ENCODE data around the gene PRSS53. TPM values are rescaled to one million over a fixed set of nuclear protein-coding genes. Genes with fewer than 3 reads are reported as not detected.

The PRSS53 gene
- total RNA-seq, 2 experiments from 2014 or later: 3.7 to 5.7 TPM

- Histone ChIP-seq H3K27ac (ENCODE audit: low read depth, low read length, poor library complexity, severe bottlenecking) (no peak overlapping the region), H4K20me1 (ENCODE audit: insufficient read depth, low read length) (no peaks in the 10 kb centered on the region), H3K9me2 (ENCODE audit: insufficient read depth, low read length) (no peaks in the 10 kb centered on the region), H3K9me3 (ENCODE audit: low read length) (no peaks in the 10 kb centered on the region), H3K4me1 (ENCODE audit: insufficient read depth, low read length, poor library complexity, severe bottlenecking) (peaks cover 7% of the 10 kb centered on the region), H3K36me3 (ENCODE audit: insufficient read depth, low read length) (peaks cover 73% of the 10 kb centered on the region), H3K4me2 (ENCODE audit: low read length) (no peak overlapping the region), H2AFZ (ENCODE audit: low read length) (no peak overlapping the region), H3K79me2 (ENCODE audit: insufficient read depth, low read depth, low read length) (peaks cover 20% of the 10 kb centered on the region), H3K4me3 (ENCODE audit: low read depth, low read length, poor library complexity, severe bottlenecking) (no peak overlapping the region)
- TF ChIP-seq EZH2phosphoT487 (IDR thresholded peaks at IDR 0.05; ENCODE audit: borderline replicate concordance, low read depth, low read length): no peak
- no peak for TF ChIP-seq CTCF (conservative IDR thresholded peaks at IDR 0.05; ENCODE audit: low read length)
- BruUV-seq (replicated peaks): no TSS peak
- ChIA-PET CTCF (ENCODE audit: unreplicated experiment) (no interaction called here), POLR2A (no interaction called here)
- DNase-seq (ENCODE audit: low spot score): no peak
- intact Hi-C loops (cut with micrococcal nuclease; ENCODE audit: unreplicated experiment): no loop called here
These were observed 10.0 kb downstream of the PRSS53 start for GRCh38 chr16:31078597-31079341.

GRCh38 chr16:31077592-31078396 lies 10.9 kb downstream of the PRSS53 start:
- H3K4me1 ChIP-seq (ENCODE audit: insufficient read depth, low read length, poor library complexity, severe bottlenecking): peaks cover 7% of the 10 kb centered on the region
- TF ChIP-seq CTCF (conservative IDR thresholded peaks at IDR 0.05; ENCODE audit: low read length): no peak
- TF ChIP-seq EZH2phosphoT487 (IDR thresholded peaks at IDR 0.05; ENCODE audit: borderline replicate concordance, low read depth, low read length): no peak
- H2AFZ ChIP-seq (ENCODE audit: low read length): no peak overlapping the region
- H3K27ac ChIP-seq (ENCODE audit: low read depth, low read length, poor library complexity, severe bottlenecking): no peak overlapping the region
- BruUV-seq (replicated peaks): no TSS peak
- CTCF ChIA-PET (ENCODE audit: unreplicated experiment): no interaction called here
- intact Hi-C loops (cut with micrococcal nuclease; ENCODE audit: unreplicated experiment): no loop called here
- no peak overlapping the region for H3K4me2 ChIP-seq (ENCODE audit: low read length)
- no peak overlapping the region for H3K4me3 ChIP-seq (ENCODE audit: low read depth, low read length, poor library complexity, severe bottlenecking)
- no peaks in the 10 kb centered on the region for H3K9me2 ChIP-seq (ENCODE audit: insufficient read depth, low read length)
- no peak for DNase-seq (ENCODE audit: low spot score)
- H4K20me1 ChIP-seq (ENCODE audit: insufficient read depth, low read length): no peaks in the 10 kb centered on the region
- peaks cover 66% of the 10 kb centered on the region for H3K36me3 ChIP-seq (ENCODE audit: insufficient read depth, low read length)
- no peaks in the 10 kb centered on the region for H3K9me3 ChIP-seq (ENCODE audit: low read length)
- POLR2A ChIA-PET: interaction anchor here (0.5 kb wide), 1 partner anchor 178 kb away, joined by 4 read pairs; no protein-coding TSS in a partner anchor
- H3K79me2 ChIP-seq (ENCODE audit: insufficient read depth, low read depth, low read length): peaks cover 23% of the 10 kb centered on the region

- no peak overlapping the region for H3K4me2 ChIP-seq (ENCODE audit: low read length)
- DNase-seq (ENCODE audit: low spot score): no peak
- no peaks in the 10 kb centered on the region for H4K20me1 ChIP-seq (ENCODE audit: insufficient read depth, low read length)
- TF ChIP-seq EZH2phosphoT487 (IDR thresholded peaks at IDR 0.05; ENCODE audit: borderline replicate concordance, low read depth, low read length) (no peak), CTCF (conservative IDR thresholded peaks at IDR 0.05; ENCODE audit: low read length) (no peak)
- peaks cover 9% of the 10 kb centered on the region for H3K4me1 ChIP-seq (ENCODE audit: insufficient read depth, low read length, poor library complexity, severe bottlenecking)
- no peaks in the 10 kb centered on the region for H3K9me2 ChIP-seq (ENCODE audit: insufficient read depth, low read length)
- BruUV-seq (replicated peaks): no TSS peak
- intact Hi-C loops (cut with micrococcal nuclease; ENCODE audit: unreplicated experiment): no loop called here
- H3K27ac ChIP-seq (ENCODE audit: low read depth, low read length, poor library complexity, severe bottlenecking): no peak overlapping the region
- no peak overlapping the region for H2AFZ ChIP-seq (ENCODE audit: low read length)
- ChIA-PET POLR2A (no interaction called here), CTCF (ENCODE audit: unreplicated experiment) (no interaction called here)
- H3K9me3 ChIP-seq (ENCODE audit: low read length): no peaks in the 10 kb centered on the region
- H3K4me3 ChIP-seq (ENCODE audit: low read depth, low read length, poor library complexity, severe bottlenecking): no peak overlapping the region
- H3K79me2 ChIP-seq (ENCODE audit: insufficient read depth, low read depth, low read length): peaks cover 31% of the 10 kb centered on the region
- peaks cover 61% of the 10 kb centered on the region for H3K36me3 ChIP-seq (ENCODE audit: insufficient read depth, low read length)
These were observed 11.7 kb downstream of the PRSS53 start for GRCh38 chr16:31077024-31077423.
